ENCODE results near the gene RELCH.

Gene RELCH

GRCh38 chr18:62196980-62197379 is 9.9 kb downstream of the RELCH start:
- no peak for DNase-seq

DNA sequence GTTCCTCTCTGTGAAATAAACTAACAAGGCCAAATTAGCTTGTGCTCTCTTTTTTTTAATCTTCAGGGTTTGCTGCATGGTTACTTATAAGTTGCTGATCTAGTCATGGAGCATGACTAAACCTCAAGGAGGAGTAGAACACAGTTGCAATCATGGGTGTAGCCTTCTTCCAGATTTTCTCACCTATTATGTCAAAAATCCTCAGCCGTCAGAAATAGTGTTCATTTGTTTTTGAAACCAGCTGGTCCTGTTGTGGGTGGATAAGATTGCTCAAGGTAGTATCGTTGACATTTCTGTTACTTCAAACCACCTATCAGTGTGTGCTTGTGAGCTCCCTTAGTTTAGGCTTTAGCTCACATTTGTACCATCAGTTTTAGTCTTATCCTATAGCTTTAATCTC is 11.2 kb downstream of the RELCH start:
- no peak for DNase-seq

DNA sequence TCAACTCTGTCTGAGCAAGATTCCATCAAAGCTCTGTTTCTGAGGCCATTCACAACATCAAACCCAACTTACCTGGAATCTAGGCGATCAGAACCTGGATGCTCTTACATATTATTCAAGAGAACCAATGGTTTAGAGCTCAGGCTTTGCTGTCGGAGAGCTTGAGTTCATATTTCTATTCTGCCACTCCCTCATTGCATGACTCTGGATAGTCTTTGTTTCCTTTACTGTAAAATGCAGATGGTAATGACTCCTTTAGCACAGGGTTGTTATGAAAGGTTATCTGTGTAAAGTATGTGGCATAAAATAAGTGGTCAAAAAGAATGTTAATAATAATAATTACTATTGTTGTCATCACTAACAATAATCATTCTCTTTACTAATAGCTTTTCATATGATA is 12.6 kb downstream of the RELCH start:
- no peak for DNase-seq

GRCh38 chr18:62200121-62200914 is 13.3 kb downstream of the RELCH start:
- no peak for DNase-seq

DNA sequence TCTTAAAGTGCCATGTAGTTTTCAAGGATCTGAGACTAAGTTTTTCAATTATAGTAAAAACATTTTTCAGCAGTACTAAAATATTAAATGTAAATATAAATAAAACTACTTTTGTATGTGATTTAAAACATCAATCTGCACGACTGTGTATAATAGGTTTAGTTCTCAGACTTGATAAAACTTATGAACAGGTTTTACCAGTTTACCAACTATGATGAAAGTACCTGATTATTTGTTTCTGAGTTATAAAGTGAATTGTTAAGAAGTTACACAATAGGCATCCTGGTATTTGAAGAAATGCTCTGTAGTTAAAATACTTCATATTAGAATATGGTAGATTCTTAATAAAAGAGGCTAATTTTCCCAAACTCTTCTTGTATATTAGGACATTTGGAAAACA is 14.8 kb downstream of the RELCH start:
- no peak for DNase-seq

DNA sequence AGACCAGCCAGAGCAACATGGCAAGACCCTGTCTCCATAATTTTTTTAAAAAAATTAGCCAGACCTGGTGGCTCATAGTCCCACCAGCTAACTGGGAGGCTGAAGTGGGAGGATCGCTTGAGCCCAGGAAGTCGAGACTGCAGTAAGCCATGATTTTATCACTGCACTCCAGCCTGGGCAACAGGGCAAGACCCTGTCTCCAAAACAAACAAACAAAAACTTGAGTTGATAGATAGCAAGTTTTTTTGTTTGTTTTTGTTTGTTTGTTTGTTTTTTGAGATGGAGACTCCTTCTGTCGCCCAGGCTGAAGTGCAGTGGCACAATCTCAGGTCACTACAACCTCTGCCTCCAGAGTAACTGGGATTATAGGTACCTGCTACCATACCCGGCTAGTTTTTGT is 18.8 kb downstream of the RELCH start:
- no peak for DNase-seq

DNA sequence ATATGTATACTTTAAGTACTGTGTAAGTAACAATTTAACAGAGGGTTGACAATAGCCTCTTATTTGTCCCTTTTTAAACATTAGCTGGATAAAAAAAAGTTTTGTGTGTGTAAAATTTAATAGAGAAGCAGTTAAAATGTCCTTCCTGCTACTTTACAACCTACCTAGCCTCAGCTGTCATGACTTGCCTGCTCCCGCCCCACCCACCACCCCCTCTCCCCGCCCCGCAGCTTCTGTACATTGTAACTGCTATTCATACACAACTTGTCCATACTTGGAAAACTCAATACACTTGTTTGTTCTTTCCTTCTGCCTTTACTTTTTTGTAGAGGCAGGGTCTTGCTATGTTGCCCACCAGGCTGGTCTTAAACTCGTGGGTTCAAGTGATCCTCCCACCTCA is 19.5 kb downstream of the RELCH start:
- DNase-seq, result no peak

DNA sequence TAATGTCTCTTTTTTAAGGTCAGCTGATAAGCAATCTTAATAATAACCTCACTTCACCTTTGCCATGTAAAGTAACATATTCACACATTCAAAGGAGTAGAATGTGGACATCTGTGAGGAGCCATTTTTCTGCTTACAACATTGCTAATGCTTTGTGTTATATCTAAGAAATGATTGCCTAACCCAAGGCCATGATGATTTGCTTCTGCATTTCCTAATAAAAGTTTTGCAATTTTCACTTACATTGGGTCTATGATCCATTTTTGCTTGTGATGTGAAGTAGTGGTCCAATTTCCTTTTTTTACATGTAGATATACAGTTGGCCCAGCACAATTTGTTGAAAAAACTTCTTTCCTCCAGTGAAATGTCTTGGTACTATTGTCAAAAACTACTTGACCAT is 22.0 kb downstream of the RELCH start:
- no peak for DNase-seq

DNA sequence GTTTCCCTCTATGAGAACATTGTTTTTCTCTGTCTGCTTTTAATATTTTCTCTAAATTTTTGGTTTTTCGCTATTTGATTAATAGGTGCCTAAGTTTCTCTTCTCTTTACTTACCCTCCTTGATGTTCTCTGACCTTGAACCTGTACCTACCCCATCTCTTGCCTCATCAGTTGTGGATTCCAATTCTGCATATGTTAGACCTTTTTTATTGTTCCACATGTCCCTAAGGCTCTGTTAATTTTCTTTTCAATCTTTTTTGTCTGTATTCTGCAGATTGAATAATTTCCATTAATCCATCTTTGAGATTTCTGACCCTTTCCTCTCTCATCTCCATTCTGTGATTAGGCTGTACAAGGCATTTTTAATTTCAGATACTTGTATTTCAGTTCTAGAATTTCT is 23.1 kb downstream of the RELCH start:
- no peak for DNase-seq

DNA sequence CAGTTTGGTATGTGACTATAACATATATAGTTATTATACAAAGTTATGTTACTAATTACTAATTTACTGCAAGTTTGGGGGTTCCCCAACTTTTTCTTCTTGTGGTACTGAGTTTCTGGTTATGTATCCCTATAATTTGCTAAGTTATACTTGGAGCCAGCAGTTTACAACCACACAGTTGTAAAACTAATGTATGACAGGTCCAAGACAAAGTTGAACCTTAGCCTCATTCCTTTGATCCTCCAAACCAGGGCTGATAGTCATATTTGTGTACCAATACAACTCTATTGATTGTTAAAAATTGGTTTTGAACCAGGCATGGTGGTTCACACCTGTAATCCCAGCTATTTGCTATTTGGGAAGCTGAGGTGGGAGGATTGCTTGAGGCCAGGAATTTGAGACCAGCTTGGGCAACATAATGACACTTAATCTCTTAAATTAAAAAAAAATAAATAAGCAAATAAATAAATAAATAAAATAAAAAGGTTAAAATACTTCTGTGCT is 24.3 kb downstream of the RELCH start:
- no peak for DNase-seq

DNA sequence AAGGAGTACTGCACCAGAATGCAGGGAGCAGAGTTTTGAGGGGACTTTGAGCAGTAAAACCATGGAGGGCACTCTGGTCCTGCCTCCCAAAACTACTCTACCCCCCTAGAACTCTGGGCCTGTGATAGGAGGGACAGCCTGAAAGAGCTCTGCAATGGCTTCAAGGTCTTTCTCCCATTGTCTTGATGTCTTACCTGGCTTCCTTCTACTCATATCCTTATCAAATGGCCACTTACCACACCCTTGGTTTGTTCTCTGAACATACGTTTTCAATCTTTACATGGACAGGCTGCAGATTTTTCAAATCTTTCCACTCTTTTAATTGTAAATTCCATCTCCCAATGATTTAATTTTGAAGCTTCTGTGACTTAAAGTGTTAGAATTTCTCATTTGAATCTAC is 27.7 kb downstream of the RELCH start:
- DNase-seq, result no peak

DNA sequence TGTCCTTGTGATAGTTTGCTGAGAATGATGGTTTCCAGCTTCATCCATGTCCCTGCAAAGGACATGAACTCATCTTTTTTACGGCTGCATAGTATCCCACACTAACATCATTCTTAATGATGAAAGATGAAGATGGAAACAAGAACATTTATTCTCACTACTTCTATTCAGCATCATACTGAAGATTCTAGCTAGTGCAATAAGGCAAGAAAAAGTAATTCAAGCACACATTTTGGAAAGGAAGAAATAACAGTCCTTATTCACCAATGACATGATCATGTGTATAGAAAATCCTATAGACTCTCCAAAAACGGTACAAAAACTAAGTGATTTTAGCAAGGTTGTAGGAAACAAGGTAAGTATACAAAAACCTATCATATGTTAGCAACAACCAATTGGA is 37.2 kb downstream of the RELCH start:
- DNase-seq, result no peak

GRCh38 chr18:62226047-62226446 is 39.0 kb downstream of the RELCH start:
- DNase-seq, result no peak

DNA sequence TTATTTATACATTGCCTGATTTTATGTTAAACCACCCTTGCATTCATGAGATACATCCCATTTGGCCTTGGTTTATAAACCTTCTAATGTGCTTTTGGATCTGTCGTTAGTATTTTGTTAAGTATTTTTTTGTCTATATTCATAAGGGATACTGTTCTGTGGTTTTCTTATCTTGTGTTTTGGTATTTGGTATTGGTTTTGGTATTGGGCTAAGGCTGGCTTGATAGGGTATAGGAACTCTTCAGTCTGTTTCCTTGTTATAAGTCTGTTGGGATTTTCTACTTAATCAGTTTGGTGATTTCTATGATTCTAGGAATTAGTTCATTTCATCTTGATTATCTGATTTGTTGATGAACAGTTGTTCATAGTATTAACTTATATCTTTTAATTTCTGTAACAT is 49.2 kb downstream of the RELCH start:
- no peak for DNase-seq

GRCh38 chr18:62239475-62239874 is 52.4 kb downstream of the RELCH start:
- DNase-seq, result no peak

DNA sequence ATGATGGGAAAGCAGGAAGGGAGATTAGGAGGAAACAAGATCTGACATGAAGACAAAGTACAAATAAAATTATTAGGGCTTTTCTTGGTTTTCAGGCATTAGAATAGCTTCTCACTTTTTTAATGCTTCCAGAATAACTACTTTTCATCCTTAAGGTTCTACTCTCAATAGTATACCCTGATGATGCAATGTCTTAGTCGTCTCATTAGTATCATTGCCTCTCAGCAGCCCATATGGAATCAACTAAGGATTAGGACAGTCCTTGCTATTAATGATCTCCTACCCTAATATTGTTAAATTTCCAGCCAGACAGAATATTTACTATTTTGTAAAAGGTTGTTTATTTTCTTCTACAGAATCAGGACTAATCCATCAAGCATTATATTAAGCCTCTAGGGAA is 55.9 kb downstream of the RELCH start:
- no peak for DNase-seq

DNA sequence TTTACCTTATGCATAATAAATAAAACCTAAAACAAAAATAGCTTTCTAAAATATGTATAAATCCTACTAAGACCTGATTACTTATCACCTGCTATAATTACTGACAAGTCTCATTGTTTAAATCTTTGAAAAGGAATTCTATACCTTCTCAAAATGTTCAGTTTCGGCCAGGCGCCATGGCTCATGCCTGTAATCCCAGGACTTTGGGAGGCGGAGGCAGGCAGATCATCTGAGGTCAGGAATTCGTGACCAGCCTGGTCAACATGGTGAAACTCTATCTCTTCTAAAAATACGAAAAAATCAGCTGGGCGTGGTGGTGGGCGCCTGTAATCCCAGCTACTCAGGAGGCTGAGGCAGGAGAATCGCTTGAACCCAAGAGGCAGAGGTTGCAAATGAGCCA is 58.1 kb downstream of the RELCH start:
- no peak for DNase-seq

DNA sequence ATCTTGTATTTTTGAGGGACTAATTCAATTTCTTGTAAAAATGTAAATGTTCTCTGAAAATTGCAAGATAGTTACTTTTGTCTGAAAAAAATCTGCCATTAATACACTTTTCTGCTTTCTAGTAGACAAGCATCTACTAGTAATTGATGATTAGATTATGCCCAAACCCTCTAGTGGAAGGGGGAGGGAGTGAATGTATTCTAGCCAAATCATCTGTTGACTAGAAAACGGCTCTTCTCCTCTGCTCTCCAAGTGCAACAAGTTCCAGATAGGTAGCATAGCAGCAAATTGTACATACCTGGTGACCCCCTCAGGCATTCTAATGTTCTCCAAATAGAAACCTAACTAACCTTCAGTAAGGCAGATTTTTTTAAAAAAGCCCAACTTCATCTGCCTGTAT is 58.6 kb downstream of the RELCH start:
- DNase-seq, result no peak

DNA sequence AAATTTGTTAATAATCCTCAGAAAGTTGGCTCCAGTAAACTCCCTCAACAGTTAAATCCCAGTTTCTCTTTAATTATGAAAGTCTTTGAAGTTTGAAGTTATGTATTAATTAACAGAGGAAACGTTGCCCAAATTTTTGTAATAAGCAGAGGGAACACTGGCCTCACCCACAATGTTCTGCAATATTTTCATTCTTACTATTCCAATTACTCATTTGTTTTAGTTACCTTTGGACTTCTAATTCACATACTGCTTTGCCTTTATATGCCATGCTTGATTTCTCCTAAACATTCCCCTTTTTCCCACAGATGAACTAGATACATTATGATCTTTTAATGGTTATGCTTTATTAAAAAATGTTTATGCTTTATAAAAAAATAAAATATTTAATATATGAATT is 61.3 kb downstream of the RELCH start:
- no peak for DNase-seq

- peak; percentile 67 for DNase-seq
These were observed 62.5 kb downstream of the RELCH start for GRCh38 chr18:62249478-62250097.

DNA sequence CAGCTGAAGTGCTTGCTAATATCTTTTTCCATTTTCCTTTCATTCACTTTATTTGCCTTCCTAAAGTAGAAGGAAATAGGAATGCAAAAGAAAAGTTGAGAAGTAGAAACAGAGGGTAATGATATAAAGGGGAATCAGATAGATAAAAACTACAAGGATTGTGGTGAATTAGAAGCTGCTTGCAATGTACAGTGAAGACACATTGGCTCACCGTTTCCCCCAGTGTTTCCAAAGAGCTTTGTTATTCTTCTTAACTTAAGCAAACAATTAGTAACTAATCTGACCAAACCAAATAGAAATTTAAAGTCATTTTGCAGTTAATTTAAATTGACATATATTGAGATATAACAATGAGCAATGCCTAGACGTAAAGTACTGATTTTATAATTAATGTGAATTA is 63.4 kb downstream of the RELCH start:
- DNase-seq, result no peak

GRCh38 chr18:62258093-62258492 is 71.0 kb downstream of the RELCH start:
- no peak for DNase-seq

GRCh38 chr18:62258616-62259015 is 71.6 kb downstream of the RELCH start:
- no peak for DNase-seq

GRCh38 chr18:62262061-62262460 is 75.0 kb downstream of the RELCH start:
- DNase-seq, result no peak

DNA sequence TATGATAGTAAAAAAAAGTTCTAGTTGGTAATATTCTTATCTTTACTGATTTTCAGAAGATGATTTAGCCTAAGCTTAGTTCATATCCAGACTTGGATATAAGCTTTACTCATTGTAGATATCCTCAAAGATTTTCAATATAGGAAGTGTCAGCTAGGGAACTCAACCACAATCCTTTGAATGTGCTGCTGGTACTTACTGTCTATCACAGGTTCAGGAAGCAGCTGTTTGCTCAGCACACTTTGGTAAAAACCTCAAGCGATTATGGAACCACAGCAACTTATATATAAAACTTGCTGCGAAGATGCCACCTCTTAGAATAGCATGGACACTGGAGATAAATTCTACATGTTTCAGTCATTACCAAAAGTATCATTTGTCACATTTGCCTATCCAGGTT is 77.9 kb downstream of the RELCH start:
- DNase-seq, result no peak
